Body of pancreas (tissue), 4 donors: ENCODE results near the gene FAM222A. TPM values are rescaled to one million over a fixed set of nuclear protein-coding genes. Genes with fewer than 3 reads are reported as not detected.

ENCODE experiments used
- ATAC-seq: fragments of 150-250 bp; one replicate; pipeline ENCODE4 v1.9.1; 2016
- DNase-seq, 4 donors: peaks; one replicate each; pipeline ENCODE4 v3.0.0-alpha.2; 2019
- H3K27ac ChIP-seq, 4 donors: fragments of 200-600 bp; sonication (generic); 1 replicate in 3 of 4; 2 replicates in 1 of 4; pipeline versions ENCODE4 v1.5.1 to v1.6.1; 2016 to 2019; ENCODE audit warnings: mild to moderate bottlenecking in 1 of 4, mixed read lengths in 1 of 4, moderate library complexity in 1 of 4
- H3K27me3 ChIP-seq, 2 donors: fragments of 200-600 bp; sonication (generic); one replicate each; pipeline ENCODE4 v1.6.0; 2016; ENCODE audit warnings: mild to moderate bottlenecking in 1 of 2
- H3K36me3 ChIP-seq, 2 donors: fragments of 200-600 bp; sonication (generic); replicated peaks in 1 of 2; 2 replicates each; pipeline ENCODE4 v1.5.1; 2016; ENCODE audit warnings: low read depth in 2 of 2; ENCODE audit not compliant: insufficient read depth in 1 of 2
- H3K4me1 ChIP-seq: fragments of 200-600 bp; sonication (generic); one replicate; pipeline ENCODE4 v1.6.0; 2016
- H3K4me3 ChIP-seq, 2 donors: fragments of 200-600 bp; sonication (generic); 1 replicate in 1 of 2; 2 replicates in 1 of 2; pipeline ENCODE4 v1.5.1; 2016 to 2019
- H3K9me3 ChIP-seq, 3 donors: fragments of 200-600 bp; sonication (generic); 1 replicate in 2 of 3; 2 replicates in 1 of 3; pipeline ENCODE4 v1.5.1; 2016
- CTCF ChIP-seq, 7 experiments: fragments of 450-650 bp in 4 of 7; fragments of 200-600 bp in 3 of 7; sonication (generic) in 3 of 7; IDR thresholded peaks; one replicate each; pipeline ENCODE4 v1.5.1; 2016 to 2019; ENCODE audit warnings: antibody characterized with exemption in 7 of 7
- POLR2A ChIP-seq, 3 donors: fragments of 450-650 bp; IDR thresholded peaks; one replicate each; pipeline ENCODE4 v1.6.1; 2016; ENCODE audit warnings: antibody characterized with exemption in 3 of 3, mild to moderate bottlenecking in 2 of 3
- WGBS, 2 donors: methylation state at CpG; one replicate each; pipeline ENCODE4 v1.1.5; 2017; 5-methylcytosine and 5-hydroxymethylcytosine counted together
- intact Hi-C: fragments of 100-400 bp; cut with DNase I; formaldehyde crosslinking; loops from one replicate; pipeline ENCODE4 v1.15.1; 2023
- total RNA-seq, 2 donors: library from RNA; depleted of rRNA; stranded (reverse); fragments of >200 nt; gene quantifications; one replicate each; pipeline ENCODE4 v1.1.0, GENCODE V29; 2016

FAM222A gene
- total RNA-seq, 2 donors from 2014 or later, result 8.0 to 16.2 TPM

GRCh38 chr12:109737631-109738030 is 24.0 kb downstream of the FAM222A start:
- peak; percentile 39 for ATAC-seq
- H3K27me3 ChIP-seq, result no peaks in the 10 kb centered on the region
- peak; percentile 11 to 30 (median 27) for DNase-seq
- H3K36me3 ChIP-seq, result no peaks in the 10 kb centered on the region
- H3K27ac ChIP-seq, result peak overlapping the region in 3 of 4 donors; percentile 65 to 70 (median 67)
- WGBS, 2 donors, result 28 to 34% methylated on average over 7 of the region's 7 CpGs
- peaks cover 69% of the 10 kb centered on the region for H3K4me1 ChIP-seq
- no peaks in the 10 kb centered on the region for H3K9me3 ChIP-seq
- intact Hi-C loops, result no loop called here
- H3K4me3 ChIP-seq, result no peak overlapping the region
- TF ChIP-seq CTCF (IDR thresholded peaks at IDR 0.05), result no peak
- no peak for TF ChIP-seq POLR2A (IDR thresholded peaks at IDR 0.05)

- WGBS, 2 donors, result 40 to 46% methylated on average over 4 of the region's 4 CpGs
- no peak for ATAC-seq
- Histone ChIP-seq H3K36me3 (no peaks in the 10 kb centered on the region), H3K4me3 (no peak overlapping the region), H3K27ac (peak overlapping the region in 3 of 4 donors; percentile 65 to 70 (median 67)), H3K9me3 (no peaks in the 10 kb centered on the region), H3K27me3 (no peaks in the 10 kb centered on the region), H3K4me1 (peaks cover 69% of the 10 kb centered on the region)
- TF ChIP-seq POLR2A (IDR thresholded peaks at IDR 0.05) (no peak), CTCF (IDR thresholded peaks at IDR 0.05) (no peak)
- peak; percentile 4 to 10 (median 6) for DNase-seq
- intact Hi-C loops, result no loop called here
These were observed 24.6 kb downstream of the FAM222A start for GRCh38 chr12:109738209-109738608.

DNA sequence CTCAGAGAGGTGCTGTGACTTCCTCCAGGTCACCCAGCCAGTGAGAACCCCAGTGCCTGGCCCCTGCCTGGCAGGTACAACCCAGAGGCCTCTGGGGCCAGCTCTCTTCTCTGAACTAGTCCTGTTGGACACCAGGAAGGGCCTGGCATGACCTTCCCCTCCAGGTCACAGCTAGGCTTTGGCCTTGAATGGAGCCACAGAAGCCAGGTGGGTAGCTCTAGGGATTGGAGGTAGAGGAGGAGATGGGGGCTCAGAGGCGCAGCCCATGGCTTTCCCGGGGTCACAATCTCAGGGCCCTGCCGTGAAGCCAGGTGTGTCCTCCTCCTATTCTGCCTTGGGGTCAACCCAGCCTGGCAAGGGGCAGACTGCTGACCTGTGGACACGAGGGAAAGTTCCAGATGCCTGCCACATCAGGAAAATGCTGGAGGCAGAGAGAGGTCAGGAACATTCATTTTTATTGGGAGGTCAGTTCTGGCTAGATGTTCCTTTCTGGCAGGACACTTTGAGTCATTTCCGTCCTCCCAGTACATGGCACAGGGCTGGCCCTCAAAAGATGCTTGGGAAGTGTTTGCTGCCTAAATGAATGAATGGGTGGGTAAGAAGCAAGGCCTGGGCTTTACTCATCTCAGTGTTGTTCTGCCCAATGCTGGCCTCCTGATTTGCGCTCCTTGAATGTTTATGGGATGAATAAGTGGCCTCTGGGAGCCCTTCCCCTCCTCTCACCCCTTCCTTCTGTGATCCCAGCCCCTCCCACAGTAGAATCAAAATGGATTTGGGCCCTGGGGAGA is 25.4 kb downstream of the FAM222A start:
- no peak for TF ChIP-seq POLR2A (IDR thresholded peaks at IDR 0.05)
- Histone ChIP-seq H3K27me3 (no peaks in the 10 kb centered on the region), H3K4me1 (peaks cover 74% of the 10 kb centered on the region), H3K36me3 (no peaks in the 10 kb centered on the region), H3K9me3 (no peaks in the 10 kb centered on the region), H3K4me3 (no peak overlapping the region), H3K27ac (peak overlapping the region in 3 of 4 donors; percentile 65 to 70 (median 67))
- no peak for ATAC-seq
- DNase-seq, result peak in 3 of 4 donors; percentile 3 to 8 (median 7)
- 90 to 100% methylated on average over 2 to 6 of the region's 6 CpGs for WGBS, 2 donors
- intact Hi-C loops, result no loop called here

- DNase-seq (peak; percentile 25 to 39 (median 33)), ATAC-seq (peak; percentile 59)
- Histone ChIP-seq H3K27me3 (no peaks in the 10 kb centered on the region), H3K36me3 (no peaks in the 10 kb centered on the region), H3K27ac (peak overlapping the region in 3 of 4 donors; percentile 65 to 70 (median 67)), H3K9me3 (no peaks in the 10 kb centered on the region), H3K4me1 (peaks cover 83% of the 10 kb centered on the region), H3K4me3 (no peak overlapping the region)
- TF ChIP-seq CTCF (IDR thresholded peaks at IDR 0.05), result peak in 2 of 7 experiments; percentile 2 to 9
- no peak for TF ChIP-seq POLR2A (IDR thresholded peaks at IDR 0.05)
- intact Hi-C loops, result no loop called here
- WGBS, 2 donors, result 26 to 28% methylated on average over 18 of the region's 18 CpGs
These were observed 26.4 kb downstream of the FAM222A start for GRCh38 chr12:109739747-109740693.
